Breast epithelium (tissue), 3 donors: ENCODE data around the gene C9orf57.

ENCODE experiments used
- CTCF ChIP-seq, 3 donors: fragments of 450-650 bp; IDR thresholded peaks; one replicate each; pipeline ENCODE4 v1.5.1; 2016 to 2017; ENCODE audit warnings: antibody characterized with exemption in 3 of 3, mild to moderate bottlenecking in 3 of 3, moderate library complexity in 3 of 3
- POLR2A ChIP-seq: fragments of 450-650 bp; IDR thresholded peaks from one replicate; pipeline ENCODE4 v1.6.1; 2016; ENCODE audit warnings: antibody characterized with exemption, mild to moderate bottlenecking, moderate library complexity
- POLR2AphosphoS5 ChIP-seq, 3 donors: sonication (generic); formaldehyde crosslinking; IDR thresholded peaks; one replicate each; pipeline ENCODE4 v1.6.1; 2017; ENCODE audit warnings: antibody characterized with exemption in 3 of 3

DNA sequence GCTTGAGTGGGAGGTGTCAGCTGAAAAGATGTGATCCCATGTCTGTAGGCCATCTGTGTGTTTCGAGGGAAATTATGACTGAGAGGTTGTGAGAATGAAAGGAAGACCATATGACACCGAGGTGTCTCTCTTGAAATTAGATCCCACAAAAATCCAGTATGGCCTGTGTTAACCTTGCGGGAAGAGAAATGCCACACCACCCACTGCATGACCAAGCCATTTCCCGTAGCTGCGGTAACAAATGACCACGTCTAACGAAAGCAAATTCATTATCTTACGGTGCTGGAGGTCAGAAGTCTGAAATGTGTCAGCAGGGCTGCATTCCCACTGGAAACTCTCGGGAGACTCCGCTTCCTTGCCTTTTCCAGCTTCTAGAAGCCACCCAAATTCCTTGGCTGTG, 11.6 kb downstream of the C9orf57 start:
- TF ChIP-seq CTCF (IDR thresholded peaks at IDR 0.05) (no peak), POLR2A (no peak), POLR2AphosphoS5 (IDR thresholded peaks at IDR 0.05) (no peak)
